Fibroblast of gingiva (primary cell): ENCODE results near the gene CLNK.

Experiments used
- DNase-seq: peaks from one replicate; pipeline ENCODE4 v3.0.0-alpha.2; 2011; ENCODE audit warnings: low read depth

The CLNK gene

DNA sequence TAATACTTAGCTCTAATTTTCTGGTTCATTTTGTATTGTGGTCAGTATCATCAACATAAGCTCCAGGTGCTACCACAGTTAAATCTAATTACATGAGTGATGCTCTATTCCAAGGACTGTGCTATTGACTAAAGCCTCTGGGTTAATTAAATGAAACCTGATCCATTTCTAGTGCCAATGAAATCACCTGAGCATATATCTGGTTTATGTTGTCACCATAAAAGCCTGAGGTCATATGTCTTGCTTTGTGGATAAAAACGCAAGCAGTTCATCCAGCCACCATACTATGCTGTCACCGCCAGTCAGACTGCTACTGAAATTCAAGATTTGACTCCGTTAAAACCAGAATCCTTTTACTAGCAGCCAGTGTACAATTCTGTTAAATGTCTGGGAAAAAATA is 163.1 kb downstream of the CLNK start:
- DNase-seq, result no peak

DNA sequence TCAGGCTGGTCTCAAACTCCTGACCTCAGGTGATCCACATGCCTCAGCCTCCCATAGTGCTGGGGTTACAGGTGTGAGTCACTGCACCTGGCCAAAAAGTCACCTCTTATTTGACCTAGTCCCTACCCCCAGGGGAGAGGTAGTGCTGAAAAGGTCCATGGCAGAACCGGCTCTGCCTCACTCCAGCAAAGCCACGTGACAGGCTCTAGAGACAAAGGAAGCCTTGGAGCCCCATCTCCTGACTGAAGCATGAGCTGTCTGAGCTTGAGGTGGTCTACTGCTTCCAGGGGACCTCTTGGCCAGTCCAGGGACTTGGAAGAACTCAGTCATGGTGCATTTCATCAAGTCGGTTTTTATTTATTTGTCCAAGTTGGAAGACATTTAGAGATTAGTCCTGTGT is 174.8 kb downstream of the CLNK start:
- no peak for DNase-seq

DNA sequence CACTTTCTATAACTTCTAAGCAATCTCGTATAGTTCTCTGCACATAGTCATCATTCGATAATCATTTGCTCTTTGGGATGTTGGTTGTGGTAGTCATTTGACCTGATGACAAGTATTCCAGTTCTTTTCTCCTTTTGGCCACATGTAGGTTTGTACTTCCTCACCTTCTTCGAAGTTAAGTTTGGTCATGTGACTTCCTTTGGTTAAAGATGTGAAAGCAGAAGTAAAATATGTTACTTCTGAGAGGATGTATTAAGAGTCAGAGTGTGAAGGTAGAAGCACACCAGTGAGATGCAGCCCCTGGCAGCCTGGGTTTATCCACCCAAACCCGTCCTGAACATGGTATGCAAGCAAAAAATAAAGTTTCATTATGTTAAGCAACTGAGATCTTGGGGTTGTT is 178.5 kb downstream of the CLNK start:
- no peak for DNase-seq

DNA sequence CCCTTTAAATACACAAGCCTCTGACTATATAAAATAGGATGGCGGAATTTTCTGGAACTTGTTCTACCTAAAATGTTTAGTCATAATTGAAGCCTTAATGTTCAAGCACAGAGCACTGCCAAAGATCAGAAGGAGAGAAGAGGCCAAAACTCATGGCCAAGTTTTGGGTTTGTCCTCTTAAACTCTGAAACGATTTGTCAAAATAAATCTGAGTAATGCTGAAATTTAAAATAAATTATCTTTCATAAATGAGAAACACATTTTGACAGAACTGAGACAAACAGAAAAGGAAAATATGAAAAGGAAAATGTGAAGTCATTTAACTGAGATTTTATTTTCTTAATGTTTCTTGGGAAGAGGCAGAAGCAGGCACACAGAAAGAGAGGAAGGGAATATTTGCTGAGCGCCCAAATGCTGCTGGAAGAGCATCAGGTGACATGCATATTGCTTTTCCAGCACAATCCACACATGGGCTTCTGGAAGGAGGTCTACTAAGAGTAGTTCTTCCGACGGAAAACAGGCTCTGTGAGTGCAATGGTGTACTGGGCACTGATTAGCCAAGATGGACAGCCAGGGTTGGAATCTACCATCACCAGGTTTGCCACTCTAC is 179.9 kb downstream of the CLNK start:
- no peak for DNase-seq

DNA sequence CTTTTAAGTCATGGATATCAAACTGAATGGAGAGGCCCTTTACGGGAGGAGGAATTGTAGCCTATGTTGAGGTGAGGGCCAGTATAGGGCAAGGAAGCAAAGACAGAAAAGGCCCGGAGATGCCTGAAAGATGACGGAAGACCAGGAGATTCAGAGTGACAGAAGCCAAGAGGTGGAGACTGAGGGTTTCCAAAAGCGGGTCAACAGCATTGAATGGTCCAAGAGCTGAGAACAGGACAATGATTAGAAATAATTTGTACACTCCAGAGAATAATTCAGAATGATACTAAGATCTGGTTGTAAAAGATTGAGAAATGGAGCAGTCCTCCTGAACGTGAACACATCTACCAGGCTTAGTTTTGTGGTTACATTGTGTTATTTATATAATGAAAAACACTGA is 181.9 kb downstream of the CLNK start:
- no peak for DNase-seq

DNA sequence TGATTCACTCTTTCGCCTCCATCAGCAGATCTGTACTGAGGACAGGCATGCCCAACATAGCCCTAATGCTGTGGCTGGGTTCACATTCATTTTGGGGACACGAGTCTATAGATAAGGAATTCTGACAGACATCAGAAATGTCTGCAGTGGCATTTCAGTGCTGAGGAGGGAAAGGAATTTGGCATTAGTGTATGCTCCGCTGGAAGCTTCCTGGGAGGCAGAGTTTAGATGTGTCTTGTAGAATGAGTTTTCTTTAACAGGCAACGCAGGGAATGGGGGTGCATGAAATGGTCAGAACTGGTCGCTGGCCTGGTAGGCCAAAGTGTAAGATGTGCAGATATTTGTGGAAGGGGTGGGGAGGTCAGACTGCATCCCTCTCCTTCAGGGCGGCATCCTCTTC is 183.8 kb downstream of the CLNK start:
- DNase-seq, result no peak

DNA sequence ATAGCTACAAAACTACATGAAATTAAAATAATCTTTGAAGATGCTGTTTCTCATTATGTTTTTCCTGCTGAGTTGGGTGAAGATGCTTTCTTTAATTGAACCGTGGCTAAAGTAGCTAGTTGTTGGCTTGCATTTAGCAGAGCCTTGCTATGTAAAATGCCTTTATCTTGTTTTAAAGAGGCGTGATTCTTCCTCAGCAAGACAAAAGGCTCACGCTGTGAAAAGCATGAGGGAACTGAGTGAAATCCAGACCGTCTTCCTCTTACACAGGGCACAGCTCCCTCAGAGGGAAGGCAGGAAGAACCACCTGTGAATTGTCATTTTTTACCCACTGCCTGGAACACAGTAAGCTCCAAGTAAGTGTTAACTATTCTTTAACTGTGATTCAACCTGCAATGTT is 188.4 kb downstream of the CLNK start:
- DNase-seq, result no peak

DNA sequence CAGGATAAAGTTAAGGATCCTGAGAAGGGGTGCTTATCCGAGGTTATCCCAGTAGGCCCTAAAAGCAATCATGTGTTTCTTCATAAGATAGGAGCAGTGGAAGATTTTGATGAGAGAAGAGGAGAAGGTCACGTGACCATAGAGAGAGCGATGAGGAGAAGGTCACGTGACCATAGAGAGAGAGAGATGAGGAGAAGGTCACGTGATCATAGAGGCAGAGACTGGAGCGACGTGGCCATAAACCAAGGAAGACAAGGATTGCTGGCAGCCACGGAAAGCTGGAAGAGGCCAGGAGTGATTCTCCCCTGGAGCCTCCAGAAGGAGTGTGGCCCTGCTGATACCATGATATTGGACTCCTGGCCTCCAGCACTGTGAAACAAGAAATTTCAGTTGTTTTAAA is 188.9 kb downstream of the CLNK start:
- DNase-seq, result no peak

DNA sequence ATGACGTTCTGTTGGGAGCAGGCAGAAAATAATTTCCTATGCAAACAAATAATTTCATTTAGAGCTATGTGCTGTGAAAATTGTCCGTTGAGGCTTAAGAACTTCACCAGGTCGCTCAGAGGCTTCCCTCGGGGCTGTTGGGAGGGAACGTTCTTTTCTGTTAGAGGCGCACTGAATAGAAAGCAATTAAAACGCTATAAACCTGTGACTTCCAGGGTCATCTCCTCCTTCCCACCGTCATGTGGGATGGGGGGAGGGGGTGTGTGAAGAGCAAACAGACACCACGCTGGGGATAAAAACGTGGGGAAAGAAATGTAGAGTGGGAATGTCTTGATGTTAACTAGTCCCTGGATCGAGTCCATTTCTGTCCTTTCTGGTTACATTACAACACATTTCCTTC is 192.1 kb downstream of the CLNK start:
- DNase-seq, result no peak

DNA sequence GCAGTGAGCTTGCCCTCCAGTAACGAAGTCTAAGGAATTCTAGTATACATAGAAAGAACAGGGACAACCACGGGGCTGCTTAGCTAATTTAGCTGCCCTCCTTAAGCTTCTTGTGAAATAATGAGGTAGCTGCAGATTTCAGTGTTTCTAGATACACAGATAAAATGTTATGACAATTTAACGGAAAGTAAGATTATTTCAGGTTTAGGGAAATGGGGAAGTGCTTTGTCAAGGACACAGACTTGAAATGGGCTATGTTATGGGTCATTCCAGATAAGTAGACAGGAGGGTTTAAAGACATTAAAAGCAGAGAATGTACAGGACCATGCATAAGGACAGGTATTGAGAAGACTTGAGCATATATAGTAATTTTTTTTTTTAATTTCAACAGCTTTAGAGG is 193.2 kb downstream of the CLNK start:
- no peak for DNase-seq

DNA sequence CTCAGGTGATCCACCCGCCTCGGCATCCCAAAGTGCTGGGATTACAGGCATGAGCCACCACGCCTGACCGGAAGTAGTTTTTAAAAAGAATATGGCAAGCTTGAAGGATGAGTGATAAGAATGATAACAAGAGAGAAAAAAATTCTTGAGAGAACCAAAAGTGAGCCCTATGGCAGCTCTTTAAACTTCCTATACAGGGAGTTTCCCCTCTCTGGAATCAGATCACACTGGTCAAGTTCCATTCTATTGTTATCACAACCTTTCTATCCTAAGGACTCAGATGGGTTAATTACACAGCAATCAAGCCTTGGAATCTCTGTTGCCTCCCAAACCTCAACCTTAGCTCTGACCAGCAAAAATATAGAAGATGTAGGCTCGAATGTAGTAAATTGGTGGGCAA is 193.6 kb downstream of the CLNK start:
- no peak for DNase-seq

DNA sequence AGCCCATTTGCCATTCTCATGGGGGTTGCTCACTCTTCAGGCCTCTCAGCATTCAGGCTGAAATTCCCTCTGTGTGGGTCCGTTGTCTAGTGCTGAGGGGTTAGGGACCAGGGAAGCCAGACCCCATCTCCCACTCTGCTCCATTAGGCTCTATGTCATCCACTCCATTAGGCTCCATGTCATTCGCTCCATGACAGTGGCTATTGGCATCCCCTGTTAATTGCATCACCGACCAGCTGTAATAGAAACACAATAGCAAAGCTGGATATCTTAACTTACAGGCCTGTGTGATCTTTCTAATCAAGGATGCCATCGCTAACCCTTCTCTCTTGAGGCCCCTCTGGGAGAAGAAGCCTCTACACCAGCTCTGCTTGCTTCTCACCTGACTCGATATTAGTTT is 201.7 kb downstream of the CLNK start:
- no peak for DNase-seq

DNA sequence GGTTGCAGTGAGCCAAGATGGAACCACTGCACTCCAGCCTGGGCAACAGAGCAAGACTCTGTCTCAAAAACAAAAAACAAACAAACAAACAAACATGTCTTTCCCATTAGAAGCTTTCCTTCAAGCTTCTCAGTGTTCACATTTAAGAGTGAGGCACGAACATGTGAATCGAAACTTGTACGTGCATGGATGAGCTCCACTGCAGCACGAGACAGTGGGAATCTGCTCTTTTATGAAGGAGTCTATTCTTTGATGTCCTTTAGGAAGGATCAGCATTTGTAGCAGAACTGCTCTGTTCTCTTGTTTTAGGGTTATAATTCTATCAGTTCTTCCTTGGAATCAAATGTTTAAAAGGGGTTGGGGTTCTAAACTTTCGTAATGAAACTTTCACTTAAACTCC is 204.0 kb downstream of the CLNK start:
- DNase-seq, result no peak

DNA sequence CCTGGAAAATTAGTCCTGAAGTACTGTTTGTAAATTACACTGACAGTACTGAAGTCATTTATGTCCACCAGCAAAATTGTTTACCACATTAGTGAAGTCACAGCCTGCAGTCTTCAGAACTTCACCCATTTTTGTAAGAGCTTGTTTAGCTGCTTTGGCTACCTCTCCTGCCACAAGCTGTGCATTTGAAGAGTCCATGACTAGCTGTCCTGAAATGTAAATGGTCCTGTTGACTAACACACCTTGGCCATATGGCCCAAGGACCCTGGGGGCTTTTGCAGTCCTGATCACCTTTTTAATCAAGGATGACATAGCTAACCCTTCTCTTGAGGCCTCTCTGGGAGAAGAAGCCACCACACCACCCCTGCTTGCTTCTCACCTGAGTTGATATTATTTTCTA is 205.9 kb downstream of the CLNK start:
- no peak for DNase-seq

DNA sequence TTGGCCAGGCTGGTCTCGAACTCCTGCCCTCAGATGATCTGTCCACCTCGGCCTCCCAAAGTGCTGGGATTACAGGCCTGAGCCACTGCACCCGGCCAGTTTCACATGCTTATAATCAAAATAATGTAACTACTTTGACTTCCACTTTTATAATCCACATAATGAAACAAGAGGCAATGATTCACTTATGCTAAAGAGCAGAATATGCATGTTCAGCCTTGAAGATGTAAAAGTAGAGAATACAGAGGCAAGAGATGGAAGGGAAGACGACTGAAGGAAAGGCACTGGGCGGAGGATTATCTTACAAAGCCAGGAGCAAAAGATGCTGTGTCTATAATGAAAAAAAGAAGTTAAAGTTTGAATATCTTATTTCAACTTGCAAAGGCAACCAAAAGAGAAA is 214.1 kb downstream of the CLNK start:
- no peak for DNase-seq

DNA sequence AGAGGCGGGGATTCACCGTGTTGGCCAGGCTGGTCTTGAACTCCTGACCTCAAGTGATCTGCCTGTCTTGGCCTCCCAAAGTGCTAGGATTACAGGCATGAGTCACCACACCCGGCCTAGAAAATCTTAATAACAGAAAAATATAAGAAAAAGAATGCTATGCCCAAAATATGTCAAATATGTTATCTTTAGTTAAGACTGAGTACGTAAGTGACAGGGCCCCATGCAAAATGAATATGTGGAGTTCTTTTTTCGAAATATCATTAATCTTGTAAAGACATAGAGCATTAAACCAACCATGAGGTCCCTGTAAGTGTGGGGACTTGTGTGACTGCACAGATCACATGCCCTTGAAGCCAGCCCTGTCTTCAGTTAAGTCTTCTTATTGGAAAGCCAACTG is 218.4 kb downstream of the CLNK start:
- DNase-seq, result no peak

DNA sequence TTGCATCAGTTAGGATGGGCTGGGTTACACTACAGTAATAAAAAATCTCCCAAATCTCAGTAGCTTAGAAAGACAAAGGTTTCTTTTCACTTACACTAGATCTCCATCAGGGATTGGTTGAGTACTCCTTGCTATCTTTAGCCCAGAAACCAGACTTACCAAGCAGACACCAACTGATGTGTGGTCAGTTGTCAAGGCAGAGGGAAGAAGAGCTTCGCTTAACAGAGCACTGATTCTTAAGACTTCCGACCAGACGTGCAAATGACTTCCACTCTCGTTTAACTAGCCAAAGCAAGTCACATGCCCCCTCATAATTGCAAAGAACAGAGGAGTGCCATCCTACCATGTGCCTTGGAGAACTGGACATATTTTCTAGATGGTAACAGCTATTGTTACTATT is 221.7 kb downstream of the CLNK start:
- no peak for DNase-seq

DNA sequence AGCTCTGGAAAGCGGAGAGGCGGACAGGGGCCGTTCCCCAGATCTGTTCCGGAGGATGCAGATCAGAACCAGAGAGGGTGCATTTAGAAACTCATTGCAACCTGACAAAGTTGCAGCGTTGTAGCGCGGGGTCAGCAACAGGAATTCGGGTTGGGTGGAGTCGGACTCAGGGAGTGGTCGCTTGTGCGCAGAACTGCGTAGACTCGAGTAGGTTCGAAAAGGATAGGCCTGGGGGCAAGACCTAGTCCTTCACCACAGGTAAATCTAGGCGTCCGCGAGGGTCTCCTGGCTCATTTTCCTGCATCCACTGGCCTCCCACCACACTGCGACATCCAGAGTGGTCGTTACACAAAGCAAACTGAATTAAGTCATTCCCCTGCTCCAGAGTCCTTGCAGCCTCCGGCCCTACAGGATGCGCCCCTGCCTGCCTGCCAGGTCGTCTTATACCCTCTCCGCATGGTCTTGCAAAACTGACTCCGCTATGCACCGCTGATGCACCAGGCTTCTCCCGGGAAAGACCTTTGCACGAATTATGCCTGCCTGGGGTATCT is 222.6 kb downstream of the CLNK start:
- DNase-seq, result no peak

DNA sequence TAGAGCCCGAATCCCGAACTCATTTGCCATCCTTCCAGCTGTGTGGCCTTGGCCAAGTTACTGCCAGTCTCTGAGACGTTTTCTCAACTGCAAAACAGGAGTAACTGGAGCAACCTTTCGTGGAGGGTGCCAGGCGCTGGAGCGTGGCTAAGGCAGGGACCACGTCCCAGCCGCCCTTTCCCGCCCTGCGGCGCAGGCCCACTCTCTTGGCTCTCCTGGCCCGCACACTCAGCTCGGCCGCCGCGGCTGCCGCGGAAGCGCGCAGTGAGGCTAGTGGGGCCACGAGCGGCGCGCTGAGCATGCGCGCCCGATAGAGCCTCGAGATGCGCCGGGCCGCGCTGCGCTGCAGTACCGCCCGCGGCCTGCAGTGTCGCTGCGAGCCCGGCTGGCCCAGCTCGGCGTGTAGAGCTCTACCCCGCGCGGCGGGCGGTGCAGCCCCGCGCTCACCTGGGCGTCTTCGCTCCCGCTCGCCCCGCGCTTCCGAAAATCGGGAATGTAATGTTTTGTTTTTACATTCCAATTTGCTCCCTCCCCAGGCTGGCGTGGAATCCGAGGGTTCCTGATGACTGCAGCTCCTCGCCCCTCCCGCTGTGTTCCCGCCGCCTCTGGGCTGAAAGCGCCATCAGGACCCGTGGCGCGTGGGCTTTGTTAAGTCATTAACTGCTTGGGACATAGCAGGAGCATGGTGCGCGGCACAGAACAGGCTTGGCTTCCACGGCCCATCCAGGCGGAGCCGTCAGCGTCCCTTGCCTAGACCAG is 223.3 kb downstream of the CLNK start:
- peak; percentile 11 for DNase-seq

DNA sequence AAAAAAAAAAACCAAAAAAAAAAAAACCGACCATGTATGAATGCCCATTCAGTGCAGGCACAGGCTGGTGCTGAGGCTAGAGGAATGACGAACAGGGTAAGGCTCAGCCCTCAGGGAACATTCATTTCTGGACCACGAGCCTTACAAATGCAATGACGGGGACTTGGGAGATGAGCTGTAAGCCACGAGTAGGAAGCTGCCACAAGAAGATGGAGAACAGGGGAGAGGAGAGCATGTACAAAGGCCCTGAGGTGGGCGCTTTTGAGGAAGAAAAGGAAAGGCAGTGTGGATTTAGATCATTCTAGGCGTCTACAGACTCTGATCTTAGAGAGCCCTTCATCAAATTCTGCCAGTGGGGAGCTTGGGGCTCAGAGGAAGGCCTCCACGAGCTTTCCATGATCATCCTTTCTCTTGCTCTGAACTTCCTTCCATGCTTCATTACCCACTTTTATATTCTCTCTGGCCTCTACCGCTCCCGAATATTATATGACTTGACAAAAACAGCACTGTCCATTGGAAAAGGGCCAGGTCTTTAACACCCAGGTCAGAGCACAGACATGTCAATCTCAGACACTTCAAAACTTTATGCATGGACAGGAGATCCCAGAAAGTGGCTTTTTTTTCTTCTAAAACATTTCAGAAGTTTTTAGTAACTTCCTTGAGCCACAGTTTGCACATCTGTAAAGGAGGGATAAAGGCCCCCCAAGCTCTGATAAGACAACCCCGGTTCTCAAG is 224.1 kb downstream of the CLNK start:
- DNase-seq, result no peak

DNA sequence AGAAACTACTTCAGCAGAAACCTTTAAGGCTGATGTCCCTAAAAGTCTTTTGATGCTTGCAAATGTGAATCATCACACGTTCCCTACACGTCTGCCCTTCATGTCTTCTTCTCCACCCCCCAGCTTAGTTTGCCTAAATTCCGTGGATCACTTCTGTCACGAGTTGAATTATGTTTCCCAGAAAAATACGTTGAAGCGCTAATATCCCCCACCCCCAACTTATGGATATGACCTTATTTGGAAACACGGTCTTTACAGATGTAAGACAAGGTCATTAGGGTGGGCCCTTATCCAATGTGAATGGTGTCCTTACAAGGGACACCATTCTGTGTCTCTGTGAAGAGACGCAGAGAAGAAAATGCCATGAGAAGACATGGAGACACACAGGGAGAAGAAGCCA is 225.3 kb downstream of the CLNK start:
- no peak for DNase-seq

DNA sequence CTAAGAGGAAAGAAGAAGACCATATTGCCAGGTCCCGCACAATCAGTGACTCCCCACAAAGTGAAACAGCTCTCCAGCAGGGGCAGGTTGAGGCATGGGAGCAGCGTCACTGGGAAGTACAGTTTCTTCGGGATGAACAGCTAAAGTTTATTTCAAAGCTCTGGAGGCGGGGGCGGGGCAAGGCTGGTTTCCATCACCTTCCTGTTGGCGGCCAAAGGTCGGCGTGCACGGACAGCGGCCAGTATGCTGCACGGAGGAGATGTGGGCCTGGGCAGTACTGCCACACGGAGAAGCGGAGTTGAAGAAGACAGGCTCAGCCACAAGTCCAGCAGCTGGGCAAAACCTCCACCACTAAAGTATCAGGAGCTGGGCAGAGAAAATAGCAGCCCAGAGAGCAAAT is 226.4 kb downstream of the CLNK start:
- no peak for DNase-seq

DNA sequence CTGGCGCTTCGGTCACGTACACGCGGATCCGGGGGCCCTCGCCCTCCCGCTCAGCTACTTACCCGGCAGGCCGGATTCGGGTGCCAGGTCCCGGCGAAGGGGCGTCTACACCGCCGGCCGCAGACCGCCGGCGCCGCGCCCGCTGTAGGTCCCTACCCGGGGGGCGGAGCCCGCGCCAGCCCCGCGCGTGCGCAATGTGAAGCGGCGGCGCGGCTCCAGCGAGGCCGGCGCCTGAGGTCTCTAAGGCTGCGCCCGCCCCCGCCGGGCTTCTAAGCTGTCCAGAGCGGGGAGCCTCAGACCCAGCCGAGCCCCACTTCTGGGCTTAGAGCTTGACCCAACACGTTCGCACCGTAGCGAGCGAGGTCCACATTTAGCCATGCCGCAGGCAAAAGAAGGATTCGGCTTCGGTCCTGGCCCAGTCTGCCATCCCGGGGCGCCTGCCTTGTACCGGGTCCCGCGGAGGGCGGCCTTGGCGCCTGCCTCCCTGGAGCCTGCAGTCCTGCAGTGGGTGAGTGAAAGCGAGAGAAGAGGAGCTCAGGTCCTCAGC is 227.2 kb downstream of the CLNK start, which contains the start of gene ZNF518B:
Gene ZNF518B (minus strand): TSS at position 172 of the 547 bp plus-strand sequence. CDS start 11,098 bp downstream, outside the sequence.
- DNase-seq, result peak; percentile 56
